K562 (cell line): ENCODE measurements around the gene FAM110D. TPM values are rescaled to one million over a fixed set of nuclear protein-coding genes. Genes with fewer than 3 reads are reported as not detected.

Experiments
- ASH1L ChIP-seq: fragments of 450-650 bp; IDR thresholded peaks from 2 replicates; pipeline ENCODE4 v1.6.1; 2018; ENCODE audit warnings: borderline replicate concordance, mild to moderate bottlenecking, low read depth; ENCODE audit not compliant: partially characterized antibody
- CBFA2T3 ChIP-seq: fragments of 450-650 bp; IDR thresholded peaks from 2 replicates; pipeline ENCODE4 v1.6.1; 2017
- LEF1 ChIP-seq: fragments of 450-650 bp; IDR thresholded peaks from 2 replicates; pipeline ENCODE4 v1.6.1; 2016; ENCODE audit warnings: mild to moderate bottlenecking
- MCM2 ChIP-seq: fragments of 450-650 bp; IDR thresholded peaks from 2 replicates; pipeline ENCODE4 v1.6.1; 2017; ENCODE audit warnings: low read depth, mild to moderate bottlenecking
- MLLT1 ChIP-seq, 2 experiments: fragments of 450-650 bp; IDR thresholded peaks; 2 replicates each; pipeline ENCODE4 v1.6.1; 2016
- MYBL2 ChIP-seq, 2 experiments: fragments of 450-650 bp in 1 of 2; sonication (generic) in 1 of 2; formaldehyde crosslinking in 1 of 2; IDR thresholded peaks; 2 replicates each; pipeline versions ENCODE4 v1.6.1 to v1.8.1; 2017 to 2022; ENCODE audit warnings: borderline replicate concordance in 1 of 2, inconsistent platforms in 1 of 2, low read depth in 1 of 2, mild to moderate bottlenecking in 1 of 2, missing genetic modification reagents in 1 of 2, moderate library complexity in 1 of 2
- MYC ChIP-seq, 2 experiments: fragments of 250-450 bp in 1 of 2; sonication (Bioruptor Pico) in 1 of 2; IDR thresholded peaks; 2 replicates each; pipeline versions ENCODE4 v1.5.1 to v1.6.1; 2012 to 2021; ENCODE audit warnings: low read depth in 2 of 2, borderline replicate concordance in 1 of 2, improper control_type of control experiment in 1 of 2, low read length in 1 of 2, mild to moderate bottlenecking in 1 of 2, moderate library complexity in 1 of 2
- RAD51 ChIP-seq: fragments of 450-650 bp; IDR thresholded peaks from 2 replicates; pipeline ENCODE4 v1.7.1; 2016; ENCODE audit warnings: low read depth, mild to moderate bottlenecking, borderline replicate concordance
- ZNF133 ChIP-seq: fragments of 250-450 bp; sonication (Bioruptor Pico); IDR thresholded peaks from 2 replicates; pipeline ENCODE4 v1.4.0; 2020; ENCODE audit warnings: mild to moderate bottlenecking
- ZNF280A ChIP-seq: fragments of 450-650 bp; IDR thresholded peaks from 2 replicates; pipeline ENCODE4 v1.6.1; 2018; ENCODE audit warnings: mild to moderate bottlenecking, low read depth; ENCODE audit not compliant: partially characterized antibody
- ZNF561 ChIP-seq: fragments of 450-650 bp; formaldehyde crosslinking; conservative IDR thresholded peaks from 2 replicates; pipeline ENCODE4 v1.4.0; 2020; ENCODE audit warnings: mild to moderate bottlenecking, moderate library complexity
- ZSCAN29 ChIP-seq: fragments of 450-650 bp; IDR thresholded peaks from 2 replicates; pipeline ENCODE4 v1.6.1; 2017
- polyA plus RNA-seq, 8 experiments: library from polyadenylated mRNA; depleted of rRNA in 4 of 8; stranded (reverse) in 5 of 8; unstranded in 3 of 8; fragments of >200 nt; fragmentation: Nextera tagmentation in 2 of 8; fragmentation: Illumina TruSeq in 1 of 8; extraction: Ambion mirVana in 2 of 8; extraction: Trizol in 1 of 8; gene quantifications; 2 replicates each; pipeline versions ENCODE4 v1.2.1 to v1.2.3, GENCODE V29; 2011 to 2014; ENCODE audit warnings: inconsistent platforms in 1 of 8, missing spikeins in 1 of 8
- total RNA-seq, 7 experiments: library from RNA; depleted of rRNA in 6 of 7; stranded (reverse); fragments of >200 nt in 6 of 7; fragmentation: Illumina TruSeq in 2 of 7; extraction: Trizol in 2 of 7; gene quantifications; 2 replicates each; pipeline versions ENCODE4 v1.2.1 to v1.2.3, GENCODE V29; 2011 to 2021; ENCODE audit warnings: low replicate concordance in 1 of 7
- TF ChIP-seq, protein P1 (sequence below): sonication (generic); formaldehyde crosslinking; IDR thresholded peaks from 2 replicates; pipeline ENCODE4 v1.8.0; 2022; ENCODE audit warnings: mild to moderate bottlenecking, missing genetic modification reagents
- TF ChIP-seq, protein P2 (sequence below): sonication (generic); formaldehyde crosslinking; IDR thresholded peaks from 2 replicates; pipeline ENCODE4 v1.8.0; 2022; ENCODE audit warnings: mild to moderate bottlenecking, missing genetic modification reagents, borderline replicate concordance
- TF ChIP-seq, protein P3 (sequence below): fragments of 150-350 bp; conservative IDR thresholded peaks from 2 replicates; pipeline ENCODE4 v1.6.1; 2014; ENCODE audit warnings: low read length

Gene FAM110D
- total and polyA plus RNA-seq, 9 of the 15 experiments (the other 6 are each of a cell fraction or from before 2014, with no cell fraction given): 0.04 to 1.1 (median 0.33) TPM

GRCh38 chr1:26164036-26164860 lies 5.4 kb downstream of the FAM110D start (continued):
- TF ChIP-seq, protein P1, sequence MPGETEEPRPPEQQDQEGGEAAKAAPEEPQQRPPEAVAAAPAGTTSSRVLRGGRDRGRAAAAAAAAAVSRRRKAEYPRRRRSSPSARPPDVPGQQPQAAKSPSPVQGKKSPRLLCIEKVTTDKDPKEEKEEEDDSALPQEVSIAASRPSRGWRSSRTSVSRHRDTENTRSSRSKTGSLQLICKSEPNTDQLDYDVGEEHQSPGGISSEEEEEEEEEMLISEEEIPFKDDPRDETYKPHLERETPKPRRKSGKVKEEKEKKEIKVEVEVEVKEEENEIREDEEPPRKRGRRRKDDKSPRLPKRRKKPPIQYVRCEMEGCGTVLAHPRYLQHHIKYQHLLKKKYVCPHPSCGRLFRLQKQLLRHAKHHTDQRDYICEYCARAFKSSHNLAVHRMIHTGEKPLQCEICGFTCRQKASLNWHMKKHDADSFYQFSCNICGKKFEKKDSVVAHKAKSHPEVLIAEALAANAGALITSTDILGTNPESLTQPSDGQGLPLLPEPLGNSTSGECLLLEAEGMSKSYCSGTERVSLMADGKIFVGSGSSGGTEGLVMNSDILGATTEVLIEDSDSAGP (CRISPR knock-in tag): no peak
- no peak for TF ChIP-seq MYBL2 (IDR thresholded peaks at IDR 0.05; ENCODE audit: low read depth)
- no peak for TF ChIP-seq MYBL2 (CRISPR knock-in tag; IDR thresholded peaks at IDR 0.05; ENCODE audit: borderline replicate concordance)
- peak; percentile 75; the same call in 1 of the 2 replicates for TF ChIP-seq RAD51
- 0 out of 2 replicates have a peak, but pooled peaks have one; percentile 29 for TF ChIP-seq MYC (IDR thresholded peaks at IDR 0.05; ENCODE audit: low read depth, low read length)
- no peak for TF ChIP-seq MYC (CRISPR knock-in tag; IDR thresholded peaks at IDR 0.05; ENCODE audit: borderline replicate concordance, low read depth)
- TF ChIP-seq MLLT1 (IDR thresholded peaks at IDR 0.05): 0 out of 4 replicates have a peak, but pooled peaks of 1 of the 2 experiments have one; percentile 64
- TF ChIP-seq ZNF561 (CRISPR knock-in tag): no peak
- no peak for TF ChIP-seq ASH1L
- TF ChIP-seq, protein P2, sequence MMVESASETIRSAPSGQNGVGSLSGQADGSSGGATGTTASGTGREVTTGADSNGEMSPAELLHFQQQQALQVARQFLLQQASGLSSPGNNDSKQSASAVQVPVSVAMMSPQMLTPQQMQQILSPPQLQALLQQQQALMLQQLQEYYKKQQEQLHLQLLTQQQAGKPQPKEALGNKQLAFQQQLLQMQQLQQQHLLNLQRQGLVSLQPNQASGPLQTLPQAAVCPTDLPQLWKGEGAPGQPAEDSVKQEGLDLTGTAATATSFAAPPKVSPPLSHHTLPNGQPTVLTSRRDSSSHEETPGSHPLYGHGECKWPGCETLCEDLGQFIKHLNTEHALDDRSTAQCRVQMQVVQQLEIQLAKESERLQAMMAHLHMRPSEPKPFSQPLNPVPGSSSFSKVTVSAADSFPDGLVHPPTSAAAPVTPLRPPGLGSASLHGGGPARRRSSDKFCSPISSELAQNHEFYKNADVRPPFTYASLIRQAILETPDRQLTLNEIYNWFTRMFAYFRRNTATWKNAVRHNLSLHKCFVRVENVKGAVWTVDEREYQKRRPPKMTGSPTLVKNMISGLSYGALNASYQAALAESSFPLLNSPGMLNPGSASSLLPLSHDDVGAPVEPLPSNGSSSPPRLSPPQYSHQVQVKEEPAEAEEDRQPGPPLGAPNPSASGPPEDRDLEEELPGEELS: no peak
- no peak for TF ChIP-seq MCM2
- peak; percentile 85 for TF ChIP-seq ZSCAN29
- no peak for TF ChIP-seq LEF1
- TF ChIP-seq, protein P3, sequence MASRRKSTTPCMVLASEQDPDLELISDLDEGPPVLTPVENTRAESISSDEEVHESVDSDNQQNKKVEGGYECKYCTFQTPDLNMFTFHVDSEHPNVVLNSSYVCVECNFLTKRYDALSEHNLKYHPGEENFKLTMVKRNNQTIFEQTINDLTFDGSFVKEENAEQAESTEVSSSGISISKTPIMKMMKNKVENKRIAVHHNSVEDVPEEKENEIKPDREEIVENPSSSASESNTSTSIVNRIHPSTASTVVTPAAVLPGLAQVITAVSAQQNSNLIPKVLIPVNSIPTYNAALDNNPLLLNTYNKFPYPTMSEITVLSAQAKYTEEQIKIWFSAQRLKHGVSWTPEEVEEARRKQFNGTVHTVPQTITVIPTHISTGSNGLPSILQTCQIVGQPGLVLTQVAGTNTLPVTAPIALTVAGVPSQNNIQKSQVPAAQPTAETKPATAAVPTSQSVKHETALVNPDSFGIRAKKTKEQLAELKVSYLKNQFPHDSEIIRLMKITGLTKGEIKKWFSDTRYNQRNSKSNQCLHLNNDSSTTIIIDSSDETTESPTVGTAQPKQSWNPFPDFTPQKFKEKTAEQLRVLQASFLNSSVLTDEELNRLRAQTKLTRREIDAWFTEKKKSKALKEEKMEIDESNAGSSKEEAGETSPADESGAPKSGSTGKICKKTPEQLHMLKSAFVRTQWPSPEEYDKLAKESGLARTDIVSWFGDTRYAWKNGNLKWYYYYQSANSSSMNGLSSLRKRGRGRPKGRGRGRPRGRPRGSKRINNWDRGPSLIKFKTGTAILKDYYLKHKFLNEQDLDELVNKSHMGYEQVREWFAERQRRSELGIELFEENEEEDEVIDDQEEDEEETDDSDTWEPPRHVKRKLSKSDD: 0 out of 2 replicates have a peak, but pooled peaks have one; percentile 34
- no peak for TF ChIP-seq ZNF280A
- TF ChIP-seq ZNF133 (CRISPR knock-in tag): no peak
- TF ChIP-seq CBFA2T3: no peak
